ENCODE measurements around the gene WAPL.

GRCh38 chr10:86447432-86447831 lies 74.2 kb downstream of the WAPL start:
- TF ChIP-seq POLR2A (IDR thresholded peaks at IDR 0.05) (no peak), CTCF (IDR thresholded peaks at IDR 0.05) (no peak)

Data from adrenal gland (tissue), 5 donors.